ENCODE measurements around the gene MTERF2.

DNA sequence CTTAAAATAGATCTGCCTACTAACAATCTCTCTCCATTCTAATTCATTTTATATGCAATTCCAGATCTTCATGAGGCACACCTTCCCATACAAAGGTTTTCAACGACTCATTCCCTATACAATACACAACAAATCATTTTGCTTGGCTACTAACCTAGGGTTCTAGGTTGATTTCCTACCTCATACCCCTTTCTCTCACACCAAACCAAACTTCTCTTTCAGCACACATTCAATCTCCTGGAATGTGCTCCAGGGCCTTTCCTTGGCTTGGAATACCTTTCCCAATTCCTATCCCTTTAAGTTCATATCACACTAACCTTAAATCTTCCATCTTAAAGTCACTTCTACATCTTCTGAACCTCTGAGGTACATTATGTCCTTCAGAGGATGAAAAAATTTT, 38.7 kb upstream of the MTERF2 start:
- TF ChIP-seq, protein P1, sequence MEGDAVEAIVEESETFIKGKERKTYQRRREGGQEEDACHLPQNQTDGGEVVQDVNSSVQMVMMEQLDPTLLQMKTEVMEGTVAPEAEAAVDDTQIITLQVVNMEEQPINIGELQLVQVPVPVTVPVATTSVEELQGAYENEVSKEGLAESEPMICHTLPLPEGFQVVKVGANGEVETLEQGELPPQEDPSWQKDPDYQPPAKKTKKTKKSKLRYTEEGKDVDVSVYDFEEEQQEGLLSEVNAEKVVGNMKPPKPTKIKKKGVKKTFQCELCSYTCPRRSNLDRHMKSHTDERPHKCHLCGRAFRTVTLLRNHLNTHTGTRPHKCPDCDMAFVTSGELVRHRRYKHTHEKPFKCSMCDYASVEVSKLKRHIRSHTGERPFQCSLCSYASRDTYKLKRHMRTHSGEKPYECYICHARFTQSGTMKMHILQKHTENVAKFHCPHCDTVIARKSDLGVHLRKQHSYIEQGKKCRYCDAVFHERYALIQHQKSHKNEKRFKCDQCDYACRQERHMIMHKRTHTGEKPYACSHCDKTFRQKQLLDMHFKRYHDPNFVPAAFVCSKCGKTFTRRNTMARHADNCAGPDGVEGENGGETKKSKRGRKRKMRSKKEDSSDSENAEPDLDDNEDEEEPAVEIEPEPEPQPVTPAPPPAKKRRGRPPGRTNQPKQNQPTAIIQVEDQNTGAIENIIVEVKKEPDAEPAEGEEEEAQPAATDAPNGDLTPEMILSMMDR (IDR thresholded peaks at IDR 0.05; ENCODE audit: low read depth, low read length, poor library complexity, severe bottlenecking): no peak
- TF ChIP-seq EZH2phosphoT487 (IDR thresholded peaks at IDR 0.05; ENCODE audit: borderline replicate concordance, low read length): no peak

Measured in DOHH2 (cell line).